ENCODE data around the gene NRIP3.
A peak's percentile ranks its signal among the peaks of the same experiment; 100 is the strongest.
"Not testable (repeated sequence)": the region's sequence is repeated elsewhere in the genome, so short reads cannot be mapped to it uniquely, and the experiment has no call there.

Gene NRIP3

DNA sequence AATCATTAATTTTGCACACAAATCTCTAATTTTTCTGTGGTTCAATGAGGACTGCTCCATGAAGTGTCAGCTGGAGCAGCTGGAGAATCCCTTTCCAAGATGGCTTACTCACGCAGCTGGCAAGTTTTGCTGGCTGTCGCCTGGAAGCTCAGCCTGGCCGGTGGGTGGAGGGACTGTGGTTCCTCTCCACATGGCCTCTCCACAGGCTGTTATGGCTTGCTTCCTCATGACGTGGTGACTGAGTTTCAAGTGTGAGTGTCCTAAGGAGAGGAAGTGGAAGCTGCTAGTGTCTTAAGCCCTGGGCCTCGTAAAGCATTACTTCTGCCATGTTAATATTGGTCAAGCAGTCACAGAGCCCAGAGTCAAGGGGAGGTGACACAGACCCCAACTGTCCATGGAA lies 14.0 kb upstream of the NRIP3 start:
- TF ChIP-seq, protein P1, sequence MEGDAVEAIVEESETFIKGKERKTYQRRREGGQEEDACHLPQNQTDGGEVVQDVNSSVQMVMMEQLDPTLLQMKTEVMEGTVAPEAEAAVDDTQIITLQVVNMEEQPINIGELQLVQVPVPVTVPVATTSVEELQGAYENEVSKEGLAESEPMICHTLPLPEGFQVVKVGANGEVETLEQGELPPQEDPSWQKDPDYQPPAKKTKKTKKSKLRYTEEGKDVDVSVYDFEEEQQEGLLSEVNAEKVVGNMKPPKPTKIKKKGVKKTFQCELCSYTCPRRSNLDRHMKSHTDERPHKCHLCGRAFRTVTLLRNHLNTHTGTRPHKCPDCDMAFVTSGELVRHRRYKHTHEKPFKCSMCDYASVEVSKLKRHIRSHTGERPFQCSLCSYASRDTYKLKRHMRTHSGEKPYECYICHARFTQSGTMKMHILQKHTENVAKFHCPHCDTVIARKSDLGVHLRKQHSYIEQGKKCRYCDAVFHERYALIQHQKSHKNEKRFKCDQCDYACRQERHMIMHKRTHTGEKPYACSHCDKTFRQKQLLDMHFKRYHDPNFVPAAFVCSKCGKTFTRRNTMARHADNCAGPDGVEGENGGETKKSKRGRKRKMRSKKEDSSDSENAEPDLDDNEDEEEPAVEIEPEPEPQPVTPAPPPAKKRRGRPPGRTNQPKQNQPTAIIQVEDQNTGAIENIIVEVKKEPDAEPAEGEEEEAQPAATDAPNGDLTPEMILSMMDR (conservative IDR thresholded peaks at IDR 0.05; ENCODE audit: low read depth, low read length) = no peak
- no peak for DNase-seq (ENCODE audit: low read depth)
- no peak overlapping the region for H3K4me3 ChIP-seq (ENCODE audit: low read length)

- H3K4me3 ChIP-seq (ENCODE audit: low read length) = no peak overlapping the region
- no peak for DNase-seq (ENCODE audit: low read depth)
- TF ChIP-seq, protein P1 (conservative IDR thresholded peaks at IDR 0.05; ENCODE audit: low read depth, low read length) = no peak
Measured at GRCh38 chr11:9016916-9017642, 13.3 kb upstream of the NRIP3 start.

DNA sequence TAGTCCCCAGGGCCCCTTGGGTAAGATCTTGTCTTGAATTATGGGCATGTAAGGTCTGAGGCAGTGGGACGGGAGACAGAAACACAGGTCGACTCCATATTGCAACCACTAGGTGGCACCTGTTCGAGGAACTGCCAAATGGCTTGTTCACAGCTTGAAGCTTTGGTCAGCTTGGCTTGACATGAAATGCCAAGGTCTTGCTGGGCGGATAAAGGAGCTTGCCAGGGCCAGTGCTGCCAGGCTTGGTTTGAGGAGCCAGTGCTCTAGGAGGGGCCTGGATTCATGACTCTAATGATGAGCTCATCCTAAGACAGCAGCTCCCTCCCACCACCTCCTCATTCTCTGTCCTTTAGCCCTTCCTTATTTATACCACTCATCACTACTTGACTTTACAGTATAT lies 11.9 kb upstream of the NRIP3 start:
- no peak for DNase-seq (ENCODE audit: low read depth)
- no peak overlapping the region for H3K4me3 ChIP-seq (ENCODE audit: low read length)
- TF ChIP-seq, protein P1 (conservative IDR thresholded peaks at IDR 0.05; ENCODE audit: low read depth, low read length) = peak; percentile 86

GRCh38 chr11:9014826-9015225 lies 11.0 kb upstream of the NRIP3 start:
- DNase-seq (ENCODE audit: low read depth) = no peak
- TF ChIP-seq, protein P1 (conservative IDR thresholded peaks at IDR 0.05; ENCODE audit: low read depth, low read length) = no peak
- no peak overlapping the region for H3K4me3 ChIP-seq (ENCODE audit: low read length)

GRCh38 chr11:9013373-9013772 lies 9.6 kb upstream of the NRIP3 start:
- TF ChIP-seq, protein P1 (conservative IDR thresholded peaks at IDR 0.05; ENCODE audit: low read depth, low read length) = no peak
- no peak for DNase-seq (ENCODE audit: low read depth)
- no peak overlapping the region for H3K4me3 ChIP-seq (ENCODE audit: low read length)

DNA sequence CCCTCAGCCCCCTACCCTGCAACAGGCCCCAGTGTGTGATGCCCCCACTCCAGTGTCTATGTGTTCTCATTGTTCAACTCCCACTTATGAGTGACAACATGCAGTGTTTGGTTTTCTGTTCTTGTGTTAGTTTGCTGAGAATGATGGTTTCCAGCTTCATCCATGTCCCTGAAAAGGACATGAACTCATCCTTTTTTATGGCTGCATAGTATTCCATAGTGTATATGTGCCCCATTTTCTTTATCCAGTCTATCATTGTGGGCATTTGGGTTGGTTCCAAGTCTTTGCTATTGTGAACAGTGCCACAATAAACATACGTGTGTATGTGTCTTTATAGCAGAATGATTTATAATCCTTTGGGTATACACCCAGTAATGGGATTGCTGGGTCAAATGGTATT lies 5.7 kb upstream of the NRIP3 start:
- not testable (repeated sequence) for H3K4me3 ChIP-seq (ENCODE audit: low read length); DNase-seq (ENCODE audit: low read depth)

GRCh38 chr11:9008661-9009060 lies 4.9 kb upstream of the NRIP3 start:
- H3K4me3 ChIP-seq (ENCODE audit: low read length) = no peak overlapping the region
- no peak for DNase-seq (ENCODE audit: low read depth)
- TF ChIP-seq, protein P1 (conservative IDR thresholded peaks at IDR 0.05; ENCODE audit: low read depth, low read length) = no peak
